ENCODE measurements around the gene ASPSCR1. TPM values are rescaled to one million over a fixed set of nuclear protein-coding genes. Genes with fewer than 3 reads are reported as not detected.
A peak's percentile ranks its signal among the peaks of the same experiment; 100 is the strongest.

Gene ASPSCR1
- total and polyA plus RNA-seq, 2 of the 13 experiments (the other 11 are each of a cell fraction or from before 2014, with no cell fraction given): 274 to 314 TPM

DNA sequence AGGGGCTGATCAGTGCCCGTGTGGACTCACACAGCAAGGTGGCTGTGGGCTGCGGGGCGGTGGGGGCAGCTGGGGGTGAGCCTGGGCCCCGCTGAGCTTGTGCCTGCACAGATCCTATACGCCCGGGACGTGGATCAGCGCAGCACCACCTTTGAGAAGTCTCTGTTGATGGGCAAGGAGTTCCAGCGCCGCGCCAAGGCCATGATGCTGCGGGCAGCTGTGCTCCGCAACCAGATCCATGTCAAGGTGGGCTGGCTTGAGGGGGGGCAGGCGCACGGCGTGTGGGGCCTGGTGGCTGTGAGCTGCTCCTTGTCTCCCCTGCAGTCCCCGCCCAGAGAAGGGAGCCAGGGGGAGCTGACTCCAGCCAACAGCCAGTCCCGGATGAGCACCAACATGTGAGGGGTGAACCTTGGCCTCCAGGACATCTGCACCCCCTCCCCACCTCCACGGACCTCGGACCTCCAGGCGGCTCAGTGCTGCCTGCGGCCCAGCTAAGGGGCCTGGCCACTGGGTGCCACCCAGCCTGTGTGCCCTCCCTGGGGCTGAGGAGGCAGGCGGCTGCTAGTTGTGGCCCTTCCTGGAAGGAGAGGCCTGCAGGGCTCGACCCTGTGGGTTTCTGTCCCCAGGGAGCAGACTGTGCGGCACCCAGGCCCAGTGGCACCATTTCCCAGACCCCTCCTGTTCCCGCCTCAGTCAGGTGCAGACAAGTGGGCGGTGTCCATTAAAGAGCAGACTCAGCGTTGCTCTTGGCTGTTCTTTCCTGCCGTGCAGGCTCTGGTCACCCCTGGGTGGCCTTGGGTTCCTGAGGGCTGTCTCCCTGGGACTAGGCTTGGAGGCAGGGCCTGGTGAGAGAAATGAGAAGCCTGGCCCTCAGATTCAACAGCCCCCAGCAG is 79.5 kb downstream of the ASPSCR1 start (continued):
- TF ChIP-seq, protein P1, sequence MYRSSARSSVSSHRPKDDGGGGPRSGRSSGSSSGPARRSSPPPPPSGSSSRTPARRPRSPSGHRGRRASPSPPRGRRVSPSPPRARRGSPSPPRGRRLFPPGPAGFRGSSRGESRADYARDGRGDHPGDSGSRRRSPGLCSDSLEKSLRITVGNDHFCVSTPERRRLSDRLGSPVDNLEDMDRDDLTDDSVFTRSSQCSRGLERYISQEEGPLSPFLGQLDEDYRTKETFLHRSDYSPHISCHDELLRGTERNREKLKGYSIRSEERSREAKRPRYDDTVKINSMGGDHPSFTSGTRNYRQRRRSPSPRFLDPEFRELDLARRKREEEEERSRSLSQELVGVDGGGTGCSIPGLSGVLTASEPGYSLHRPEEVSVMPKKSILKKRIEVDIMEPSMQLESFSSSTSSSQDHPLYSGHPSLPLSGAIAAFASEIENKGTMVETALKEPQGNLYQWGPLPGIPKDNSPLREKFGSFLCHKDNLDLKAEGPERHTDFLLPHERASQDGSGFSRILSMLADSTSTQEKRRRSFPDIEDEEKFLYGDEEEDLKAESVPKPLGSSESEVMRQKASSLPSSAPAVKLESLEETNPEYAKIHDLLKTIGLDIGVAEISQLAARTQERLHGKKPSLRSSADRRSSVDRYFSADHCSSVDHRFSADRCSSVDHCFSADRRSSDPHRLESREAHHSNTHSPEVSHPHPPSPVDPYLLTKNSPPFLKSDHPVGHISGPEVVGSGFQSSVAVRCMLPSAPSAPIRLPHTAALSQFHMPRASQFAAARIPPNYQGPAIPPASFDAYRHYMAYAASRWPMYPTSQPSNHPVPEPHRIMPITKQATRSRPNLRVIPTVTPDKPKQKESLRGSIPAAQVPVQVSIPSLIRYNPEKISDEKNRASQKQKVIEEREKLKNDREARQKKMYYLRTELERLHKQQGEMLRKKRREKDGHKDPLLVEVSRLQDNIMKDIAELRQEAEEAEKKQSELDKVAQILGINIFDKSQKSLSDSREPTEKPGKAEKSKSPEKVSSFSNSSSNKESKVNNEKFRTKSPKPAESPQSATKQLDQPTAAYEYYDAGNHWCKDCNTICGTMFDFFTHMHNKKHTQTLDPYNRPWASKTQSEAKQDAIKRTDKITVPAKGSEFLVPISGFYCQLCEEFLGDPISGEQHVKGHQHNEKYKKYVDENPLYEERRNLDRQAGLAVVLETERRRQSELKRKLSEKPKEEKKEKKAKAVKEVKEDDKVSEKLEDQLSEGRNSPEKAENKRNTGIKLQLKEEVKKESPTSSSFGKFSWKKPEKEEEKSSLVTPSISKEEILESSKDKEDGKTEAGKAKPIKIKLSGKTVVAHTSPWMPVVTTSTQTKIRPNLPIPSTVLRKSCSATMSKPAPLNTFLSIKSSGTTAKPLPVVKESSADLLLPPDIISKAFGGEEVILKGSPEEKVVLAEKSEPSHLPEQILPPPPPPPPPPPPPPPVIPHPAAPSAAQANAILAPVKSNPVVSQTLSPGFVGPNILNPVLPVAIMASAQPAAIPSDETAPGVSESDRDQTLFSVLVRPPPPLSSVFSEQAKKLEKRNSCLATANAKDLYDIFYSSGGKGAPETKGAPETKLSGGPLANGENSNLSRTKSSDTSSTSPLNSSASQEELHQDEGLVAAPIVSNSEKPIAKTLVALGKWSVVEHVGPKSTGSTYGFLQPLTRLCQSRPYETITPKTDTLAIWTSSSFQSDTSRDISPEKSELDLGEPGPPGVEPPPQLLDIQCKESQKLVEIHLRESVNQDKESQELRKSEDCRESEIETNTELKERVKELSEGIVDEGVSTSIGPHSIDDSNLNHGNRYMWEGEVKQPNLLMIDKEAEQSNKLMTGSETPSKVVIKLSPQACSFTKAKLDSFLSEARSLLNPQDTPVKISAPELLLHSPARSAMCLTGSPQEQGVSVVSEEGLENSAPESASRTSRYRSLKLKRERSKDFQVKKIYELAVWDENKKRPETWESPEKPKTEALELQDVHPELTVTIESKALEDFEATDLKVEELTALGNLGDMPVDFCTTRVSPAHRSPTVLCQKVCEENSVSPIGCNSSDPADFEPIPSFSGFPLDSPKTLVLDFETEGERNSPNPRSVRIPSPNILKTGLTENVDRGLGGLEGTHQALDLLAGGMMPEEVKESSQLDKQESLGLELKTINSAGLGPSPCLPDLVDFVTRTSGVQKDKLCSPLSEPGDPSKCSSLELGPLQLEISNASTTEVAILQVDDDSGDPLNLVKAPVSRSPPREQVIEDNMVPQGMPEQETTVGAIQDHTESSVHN (CRISPR knock-in tag; IDR thresholded peaks at IDR 0.05): peak; percentile 22
- TF ChIP-seq, protein P2, sequence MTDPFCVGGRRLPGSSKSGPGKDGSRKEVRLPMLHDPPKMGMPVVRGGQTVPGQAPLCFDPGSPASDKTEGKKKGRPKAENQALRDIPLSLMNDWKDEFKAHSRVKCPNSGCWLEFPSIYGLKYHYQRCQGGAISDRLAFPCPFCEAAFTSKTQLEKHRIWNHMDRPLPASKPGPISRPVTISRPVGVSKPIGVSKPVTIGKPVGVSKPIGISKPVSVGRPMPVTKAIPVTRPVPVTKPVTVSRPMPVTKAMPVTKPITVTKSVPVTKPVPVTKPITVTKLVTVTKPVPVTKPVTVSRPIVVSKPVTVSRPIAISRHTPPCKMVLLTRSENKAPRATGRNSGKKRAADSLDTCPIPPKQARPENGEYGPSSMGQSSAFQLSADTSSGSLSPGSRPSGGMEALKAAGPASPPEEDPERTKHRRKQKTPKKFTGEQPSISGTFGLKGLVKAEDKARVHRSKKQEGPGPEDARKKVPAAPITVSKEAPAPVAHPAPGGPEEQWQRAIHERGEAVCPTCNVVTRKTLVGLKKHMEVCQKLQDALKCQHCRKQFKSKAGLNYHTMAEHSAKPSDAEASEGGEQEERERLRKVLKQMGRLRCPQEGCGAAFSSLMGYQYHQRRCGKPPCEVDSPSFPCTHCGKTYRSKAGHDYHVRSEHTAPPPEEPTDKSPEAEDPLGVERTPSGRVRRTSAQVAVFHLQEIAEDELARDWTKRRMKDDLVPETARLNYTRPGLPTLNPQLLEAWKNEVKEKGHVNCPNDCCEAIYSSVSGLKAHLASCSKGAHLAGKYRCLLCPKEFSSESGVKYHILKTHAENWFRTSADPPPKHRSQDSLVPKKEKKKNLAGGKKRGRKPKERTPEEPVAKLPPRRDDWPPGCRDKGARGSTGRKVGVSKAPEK (CRISPR knock-in tag; IDR thresholded peaks at IDR 0.05; ENCODE audit: borderline replicate concordance): peak; percentile 63; the same call in 1 of the 2 replicates
- TF ChIP-seq JUND (CRISPR knock-in tag; IDR thresholded peaks at IDR 0.05) (no peak), ZNF296 (CRISPR knock-in tag; conservative IDR thresholded peaks at IDR 0.05) (peak; percentile 67), ZNF772 (CRISPR knock-in tag; IDR thresholded peaks at IDR 0.05) (peak; percentile 92), SIN3B (IDR thresholded peaks at IDR 0.05; ENCODE audit: low read length) (no peak), CREM (IDR thresholded peaks at IDR 0.05) (peak; percentile 42; the same call in 1 of the 2 replicates), CREM (CRISPR knock-in tag; IDR thresholded peaks at IDR 0.05) (no peak), HOXA3 (CRISPR knock-in tag; IDR thresholded peaks at IDR 0.05) (peak; percentile 83), GABPA (IDR thresholded peaks at IDR 0.05; ENCODE audit: low read depth, low read length) (no peak), GABPA (CRISPR knock-in tag; IDR thresholded peaks at IDR 0.05; ENCODE audit: low read depth) (peak; percentile 34; the same call in 1 of the 2 replicates)
- TF ChIP-seq, protein P3, sequence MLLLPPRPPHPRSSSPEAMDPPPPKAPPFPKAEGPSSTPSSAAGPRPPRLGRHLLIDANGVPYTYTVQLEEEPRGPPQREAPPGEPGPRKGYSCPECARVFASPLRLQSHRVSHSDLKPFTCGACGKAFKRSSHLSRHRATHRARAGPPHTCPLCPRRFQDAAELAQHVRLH (CRISPR knock-in tag; IDR thresholded peaks at IDR 0.05; ENCODE audit: borderline replicate concordance, low read depth): peak; percentile 64; the same call in 1 of the 2 replicates
- TF ChIP-seq, protein P4, sequence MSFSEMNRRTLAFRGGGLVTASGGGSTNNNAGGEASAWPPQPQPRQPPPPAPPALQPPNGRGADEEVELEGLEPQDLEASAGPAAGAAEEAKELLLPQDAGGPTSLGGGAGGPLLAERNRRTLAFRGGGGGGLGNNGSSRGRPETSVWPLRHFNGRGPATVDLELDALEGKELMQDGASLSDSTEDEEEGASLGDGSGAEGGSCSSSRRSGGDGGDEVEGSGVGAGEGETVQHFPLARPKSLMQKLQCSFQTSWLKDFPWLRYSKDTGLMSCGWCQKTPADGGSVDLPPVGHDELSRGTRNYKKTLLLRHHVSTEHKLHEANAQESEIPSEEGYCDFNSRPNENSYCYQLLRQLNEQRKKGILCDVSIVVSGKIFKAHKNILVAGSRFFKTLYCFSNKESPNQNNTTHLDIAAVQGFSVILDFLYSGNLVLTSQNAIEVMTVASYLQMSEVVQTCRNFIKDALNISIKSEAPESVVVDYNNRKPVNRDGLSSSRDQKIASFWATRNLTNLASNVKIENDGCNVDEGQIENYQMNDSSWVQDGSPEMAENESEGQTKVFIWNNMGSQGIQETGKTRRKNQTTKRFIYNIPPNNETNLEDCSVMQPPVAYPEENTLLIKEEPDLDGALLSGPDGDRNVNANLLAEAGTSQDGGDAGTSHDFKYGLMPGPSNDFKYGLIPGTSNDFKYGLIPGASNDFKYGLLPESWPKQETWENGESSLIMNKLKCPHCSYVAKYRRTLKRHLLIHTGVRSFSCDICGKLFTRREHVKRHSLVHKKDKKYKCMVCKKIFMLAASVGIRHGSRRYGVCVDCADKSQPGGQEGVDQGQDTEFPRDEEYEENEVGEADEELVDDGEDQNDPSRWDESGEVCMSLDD (CRISPR knock-in tag; IDR thresholded peaks at IDR 0.05; ENCODE audit: borderline replicate concordance): no peak
